ENCODE measurements around the gene P4HB.

GRCh38 chr17:81794509-81794908 lies 65.8 kb downstream of the P4HB start:
- TF ChIP-seq RFX5 (IDR thresholded peaks at IDR 0.05; ENCODE audit: low read length) (no peak), TAF1 (IDR thresholded peaks at IDR 0.05; ENCODE audit: borderline replicate concordance, low read depth, low read length) (no peak), CTCF (IDR thresholded peaks at IDR 0.05) (no peak)

Data from SK-N-SH (cell line).